DND-41 (cell line): ENCODE measurements around the gene SYT6.

Experiments
- CTCF ChIP-seq: IDR thresholded peaks from 2 replicates; pipeline ENCODE4 v1.5.1; 2012; ENCODE audit warnings: borderline replicate concordance, low read length, moderate library complexity, mild to moderate bottlenecking; ENCODE audit not compliant: poor library complexity, severe bottlenecking; ENCODE audit errors: extremely low read depth
- EZH2 ChIP-seq: IDR thresholded peaks from 3 replicates; pipeline ENCODE4 v1.6.1; 2012; ENCODE audit warnings: borderline replicate concordance, low read depth, mild to moderate bottlenecking, moderate library complexity, low read length, inconsistent platforms; ENCODE audit not compliant: severe bottlenecking

GRCh38 chr1:114130846-114131525 lies 22.7 kb downstream of the SYT6 start:
- TF ChIP-seq CTCF (no peak), EZH2 (no peak)
